Measurements from ENCODE around the gene MUC5AC.

DNA sequence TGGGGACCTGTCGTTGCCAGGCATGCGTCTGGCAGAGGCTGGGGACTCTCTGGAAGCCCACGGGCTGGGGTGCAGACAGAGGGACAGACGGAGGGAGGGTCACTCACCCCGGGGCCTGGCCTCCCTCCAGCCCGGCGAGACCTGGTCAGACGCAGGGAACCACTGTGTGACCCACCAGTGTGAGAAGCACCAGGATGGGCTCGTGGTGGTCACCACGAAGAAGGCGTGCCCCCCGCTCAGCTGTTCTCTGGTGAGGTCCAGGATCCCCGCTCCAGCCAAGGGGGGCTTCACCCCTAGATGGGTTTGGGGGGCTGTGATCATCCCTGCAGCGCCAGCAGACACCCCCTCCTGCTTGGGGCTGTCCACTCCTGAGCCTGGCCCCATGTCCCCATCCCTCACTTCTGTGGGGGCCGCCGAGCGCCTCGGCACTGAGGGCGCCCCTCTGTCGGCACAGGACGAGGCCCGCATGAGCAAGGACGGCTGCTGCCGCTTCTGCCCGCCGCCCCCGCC, 41.5 kb downstream of the MUC5AC start:
- TF ChIP-seq, protein P1, sequence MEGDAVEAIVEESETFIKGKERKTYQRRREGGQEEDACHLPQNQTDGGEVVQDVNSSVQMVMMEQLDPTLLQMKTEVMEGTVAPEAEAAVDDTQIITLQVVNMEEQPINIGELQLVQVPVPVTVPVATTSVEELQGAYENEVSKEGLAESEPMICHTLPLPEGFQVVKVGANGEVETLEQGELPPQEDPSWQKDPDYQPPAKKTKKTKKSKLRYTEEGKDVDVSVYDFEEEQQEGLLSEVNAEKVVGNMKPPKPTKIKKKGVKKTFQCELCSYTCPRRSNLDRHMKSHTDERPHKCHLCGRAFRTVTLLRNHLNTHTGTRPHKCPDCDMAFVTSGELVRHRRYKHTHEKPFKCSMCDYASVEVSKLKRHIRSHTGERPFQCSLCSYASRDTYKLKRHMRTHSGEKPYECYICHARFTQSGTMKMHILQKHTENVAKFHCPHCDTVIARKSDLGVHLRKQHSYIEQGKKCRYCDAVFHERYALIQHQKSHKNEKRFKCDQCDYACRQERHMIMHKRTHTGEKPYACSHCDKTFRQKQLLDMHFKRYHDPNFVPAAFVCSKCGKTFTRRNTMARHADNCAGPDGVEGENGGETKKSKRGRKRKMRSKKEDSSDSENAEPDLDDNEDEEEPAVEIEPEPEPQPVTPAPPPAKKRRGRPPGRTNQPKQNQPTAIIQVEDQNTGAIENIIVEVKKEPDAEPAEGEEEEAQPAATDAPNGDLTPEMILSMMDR (IDR thresholded peaks at IDR 0.05), result no peak
- no peak for TF ChIP-seq ZNF396 (CRISPR knock-in tag; IDR thresholded peaks at IDR 0.05; ENCODE audit: borderline replicate concordance)
- TF ChIP-seq, protein P2, sequence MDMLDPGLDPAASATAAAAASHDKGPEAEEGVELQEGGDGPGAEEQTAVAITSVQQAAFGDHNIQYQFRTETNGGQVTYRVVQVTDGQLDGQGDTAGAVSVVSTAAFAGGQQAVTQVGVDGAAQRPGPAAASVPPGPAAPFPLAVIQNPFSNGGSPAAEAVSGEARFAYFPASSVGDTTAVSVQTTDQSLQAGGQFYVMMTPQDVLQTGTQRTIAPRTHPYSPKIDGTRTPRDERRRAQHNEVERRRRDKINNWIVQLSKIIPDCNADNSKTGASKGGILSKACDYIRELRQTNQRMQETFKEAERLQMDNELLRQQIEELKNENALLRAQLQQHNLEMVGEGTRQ (CRISPR knock-in tag; IDR thresholded peaks at IDR 0.05), result no peak
